ENCODE measurements around the gene PTPRD. TPM values are rescaled to one million over a fixed set of nuclear protein-coding genes. Genes with fewer than 3 reads are reported as not detected.

Gene PTPRD
- total RNA-seq, 3 donors from 2014 or later = 2.9 to 5.4 (median 3.6) TPM

DNA sequence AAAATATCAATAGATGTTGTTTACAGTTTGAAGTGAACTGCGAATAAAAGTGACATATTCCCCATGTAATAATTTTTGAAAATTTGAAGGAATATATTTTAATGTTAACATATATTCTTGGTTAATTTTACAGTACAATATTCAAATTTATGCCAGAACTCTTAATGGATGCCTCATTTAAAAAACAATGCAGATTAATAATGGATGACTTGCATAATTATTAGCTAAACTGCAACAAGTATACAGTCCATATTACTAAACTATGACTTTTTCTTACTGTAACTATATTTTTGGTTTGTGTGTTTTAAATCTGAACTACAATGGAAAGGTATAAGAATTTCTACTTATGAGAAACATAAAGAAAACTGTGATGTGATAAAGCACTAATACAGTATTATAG, 1390.1 kb downstream of the PTPRD start:
- TF ChIP-seq POLR2A (IDR thresholded peaks at IDR 0.05) (no peak), POLR2AphosphoS5 (IDR thresholded peaks at IDR 0.05) (no peak)
- TF ChIP-seq, protein P1, sequence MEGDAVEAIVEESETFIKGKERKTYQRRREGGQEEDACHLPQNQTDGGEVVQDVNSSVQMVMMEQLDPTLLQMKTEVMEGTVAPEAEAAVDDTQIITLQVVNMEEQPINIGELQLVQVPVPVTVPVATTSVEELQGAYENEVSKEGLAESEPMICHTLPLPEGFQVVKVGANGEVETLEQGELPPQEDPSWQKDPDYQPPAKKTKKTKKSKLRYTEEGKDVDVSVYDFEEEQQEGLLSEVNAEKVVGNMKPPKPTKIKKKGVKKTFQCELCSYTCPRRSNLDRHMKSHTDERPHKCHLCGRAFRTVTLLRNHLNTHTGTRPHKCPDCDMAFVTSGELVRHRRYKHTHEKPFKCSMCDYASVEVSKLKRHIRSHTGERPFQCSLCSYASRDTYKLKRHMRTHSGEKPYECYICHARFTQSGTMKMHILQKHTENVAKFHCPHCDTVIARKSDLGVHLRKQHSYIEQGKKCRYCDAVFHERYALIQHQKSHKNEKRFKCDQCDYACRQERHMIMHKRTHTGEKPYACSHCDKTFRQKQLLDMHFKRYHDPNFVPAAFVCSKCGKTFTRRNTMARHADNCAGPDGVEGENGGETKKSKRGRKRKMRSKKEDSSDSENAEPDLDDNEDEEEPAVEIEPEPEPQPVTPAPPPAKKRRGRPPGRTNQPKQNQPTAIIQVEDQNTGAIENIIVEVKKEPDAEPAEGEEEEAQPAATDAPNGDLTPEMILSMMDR (IDR thresholded peaks at IDR 0.05) = no peak
- Histone ChIP-seq H3K4me1 (no peaks in the 10 kb centered on the region), H3K36me3 (no peaks in the 10 kb centered on the region), H3K27me3 (no peaks in the 10 kb centered on the region), H3K9me3 (no peaks in the 10 kb centered on the region), H3K4me3 (no peak overlapping the region), H3K27ac (no peak overlapping the region)
- DNase-seq (ENCODE audit: low spot score in 2 of 2) = no peak
- intact Hi-C loops (cut with DNase I; ENCODE audit: low total_unique reads) = no loop called here

DNA sequence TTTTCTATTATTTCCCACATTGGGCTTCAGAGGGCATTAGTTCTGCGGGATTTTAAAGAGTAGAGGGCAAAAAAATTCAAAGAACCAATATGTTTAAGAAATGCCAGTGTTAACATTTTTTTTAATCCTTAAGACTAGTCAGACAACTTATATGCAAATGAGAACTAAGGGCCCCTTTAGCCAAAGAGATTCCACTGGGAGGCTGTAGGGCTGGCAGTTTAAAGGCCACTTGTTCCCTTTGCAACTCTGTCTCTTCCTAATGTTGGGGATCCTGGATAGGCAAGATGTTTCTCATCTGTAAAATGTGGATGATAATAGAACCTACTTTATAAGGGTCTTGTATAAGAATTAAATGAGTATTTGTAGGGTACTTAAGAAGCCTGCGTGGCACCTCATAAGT, 1395.9 kb downstream of the PTPRD start:
- intact Hi-C loops (cut with DNase I; ENCODE audit: low total_unique reads) = no loop called here
- H3K27me3 ChIP-seq = no peaks in the 10 kb centered on the region
- no peak overlapping the region for H3K27ac ChIP-seq
- DNase-seq (ENCODE audit: low spot score in 2 of 2) = no peak
- TF ChIP-seq, protein P1 (IDR thresholded peaks at IDR 0.05) = no peak
- TF ChIP-seq POLR2A (IDR thresholded peaks at IDR 0.05) (no peak), POLR2AphosphoS5 (IDR thresholded peaks at IDR 0.05) (no peak)
- H3K4me1 ChIP-seq = no peaks in the 10 kb centered on the region
- H3K36me3 ChIP-seq = no peaks in the 10 kb centered on the region
- H3K4me3 ChIP-seq = no peak overlapping the region
- H3K9me3 ChIP-seq = no peaks in the 10 kb centered on the region

DNA sequence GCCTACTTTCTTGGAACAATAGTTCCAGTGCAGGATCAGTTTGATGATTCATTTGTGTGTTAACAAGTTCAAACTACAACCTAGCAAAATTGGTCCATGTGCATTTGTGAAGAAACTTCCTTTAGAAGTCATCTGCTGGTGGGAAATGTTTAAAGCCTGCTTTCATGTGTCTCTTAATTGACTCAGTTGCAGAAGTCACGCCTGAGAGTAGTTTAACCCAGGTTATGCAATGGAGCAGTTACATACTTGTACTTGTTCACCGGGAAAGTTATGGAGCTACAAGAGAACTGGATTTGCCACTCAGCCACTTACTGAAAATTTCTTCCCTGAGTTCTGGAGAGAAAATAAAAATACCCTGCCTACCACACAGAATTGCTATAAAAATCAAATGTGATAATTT, 1397.8 kb downstream of the PTPRD start:
- no peaks in the 10 kb centered on the region for H3K4me1 ChIP-seq
- intact Hi-C loops (cut with DNase I; ENCODE audit: low total_unique reads) = no loop called here
- H3K27ac ChIP-seq = no peak overlapping the region
- no peaks in the 10 kb centered on the region for H3K9me3 ChIP-seq
- H3K36me3 ChIP-seq = no peaks in the 10 kb centered on the region
- no peak overlapping the region for H3K4me3 ChIP-seq
- TF ChIP-seq POLR2A (IDR thresholded peaks at IDR 0.05) (no peak), POLR2AphosphoS5 (IDR thresholded peaks at IDR 0.05) (no peak)
- TF ChIP-seq, protein P1 (IDR thresholded peaks at IDR 0.05) = no peak
- DNase-seq (ENCODE audit: low spot score in 2 of 2) = no peak
- H3K27me3 ChIP-seq = no peaks in the 10 kb centered on the region

DNA sequence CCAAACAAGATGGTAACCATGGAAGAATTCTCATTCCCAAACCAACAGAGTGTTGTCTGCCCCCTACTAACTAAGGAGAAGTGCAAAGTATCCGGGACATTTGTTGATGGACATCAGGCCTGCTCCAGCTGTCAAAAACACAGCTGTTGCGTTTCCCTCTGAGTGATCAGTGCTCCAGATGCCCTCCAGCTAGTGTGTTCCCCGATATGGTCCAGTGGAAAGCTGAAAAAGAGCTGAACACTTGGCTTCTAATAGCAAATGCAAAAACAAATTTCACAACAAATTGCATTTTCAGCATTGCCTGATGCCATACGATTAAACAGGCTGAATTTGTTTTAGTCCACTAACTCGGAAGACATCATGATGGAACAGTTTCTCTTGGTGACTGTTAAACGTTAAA, 1398.7 kb downstream of the PTPRD start:
- H3K36me3 ChIP-seq = no peaks in the 10 kb centered on the region
- H3K27ac ChIP-seq = no peak overlapping the region
- H3K4me1 ChIP-seq = no peaks in the 10 kb centered on the region
- no peaks in the 10 kb centered on the region for H3K9me3 ChIP-seq
- intact Hi-C loops (cut with DNase I; ENCODE audit: low total_unique reads) = no loop called here
- no peak for DNase-seq (ENCODE audit: low spot score in 2 of 2)
- TF ChIP-seq POLR2A (IDR thresholded peaks at IDR 0.05) (no peak), POLR2AphosphoS5 (IDR thresholded peaks at IDR 0.05) (no peak)
- TF ChIP-seq, protein P1 (IDR thresholded peaks at IDR 0.05) = no peak
- no peaks in the 10 kb centered on the region for H3K27me3 ChIP-seq
- no peak overlapping the region for H3K4me3 ChIP-seq

DNA sequence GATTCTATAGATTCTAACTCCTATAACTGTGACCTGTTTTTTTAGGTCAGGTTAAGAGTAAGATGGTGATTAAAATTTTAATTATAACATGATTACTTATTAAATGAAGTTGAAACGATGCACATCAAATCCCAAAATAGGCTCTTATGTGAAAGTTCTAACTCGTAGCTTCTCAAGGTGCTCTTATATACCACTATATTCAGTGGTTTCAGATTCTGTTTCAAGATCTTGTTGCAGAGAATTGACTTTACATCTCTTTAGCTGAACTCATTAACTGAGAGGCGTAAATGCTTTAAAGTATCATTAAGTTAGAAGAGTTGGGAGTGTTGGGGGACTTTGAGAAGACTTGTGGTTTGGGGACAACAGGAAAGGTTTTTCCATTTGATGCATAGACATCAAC, 1399.8 kb downstream of the PTPRD start:
- Histone ChIP-seq H3K27ac (no peak overlapping the region), H3K27me3 (no peaks in the 10 kb centered on the region), H3K36me3 (no peaks in the 10 kb centered on the region), H3K4me1 (no peaks in the 10 kb centered on the region), H3K4me3 (no peak overlapping the region), H3K9me3 (no peaks in the 10 kb centered on the region)
- DNase-seq (ENCODE audit: low spot score in 2 of 2) = no peak
- TF ChIP-seq, protein P1 (IDR thresholded peaks at IDR 0.05) = no peak
- intact Hi-C loops (cut with DNase I; ENCODE audit: low total_unique reads) = no loop called here
